Superior temporal gyrus (tissue), 1 donor: Measurements from ENCODE around the gene TMEM181.
"Not testable (repeated sequence)": the region's sequence is repeated elsewhere in the genome, so short reads cannot be mapped to it uniquely, and the experiment has no call there.

Experiments used
- DNase-seq: peaks from one replicate; pipeline ENCODE4 v3.0.0-alpha.2; 2016; ENCODE audit errors: extremely low spot score

TMEM181 gene

GRCh38 chr6:158660333-158660754, 100.5 kb downstream of the TMEM181 start:
- no peak for DNase-seq

- no peak for DNase-seq
Observed at GRCh38 chr6:158661156-158661685, 101.3 kb downstream of the TMEM181 start.

GRCh38 chr6:158662607-158662953, 102.7 kb downstream of the TMEM181 start:
- DNase-seq, result no peak

DNA sequence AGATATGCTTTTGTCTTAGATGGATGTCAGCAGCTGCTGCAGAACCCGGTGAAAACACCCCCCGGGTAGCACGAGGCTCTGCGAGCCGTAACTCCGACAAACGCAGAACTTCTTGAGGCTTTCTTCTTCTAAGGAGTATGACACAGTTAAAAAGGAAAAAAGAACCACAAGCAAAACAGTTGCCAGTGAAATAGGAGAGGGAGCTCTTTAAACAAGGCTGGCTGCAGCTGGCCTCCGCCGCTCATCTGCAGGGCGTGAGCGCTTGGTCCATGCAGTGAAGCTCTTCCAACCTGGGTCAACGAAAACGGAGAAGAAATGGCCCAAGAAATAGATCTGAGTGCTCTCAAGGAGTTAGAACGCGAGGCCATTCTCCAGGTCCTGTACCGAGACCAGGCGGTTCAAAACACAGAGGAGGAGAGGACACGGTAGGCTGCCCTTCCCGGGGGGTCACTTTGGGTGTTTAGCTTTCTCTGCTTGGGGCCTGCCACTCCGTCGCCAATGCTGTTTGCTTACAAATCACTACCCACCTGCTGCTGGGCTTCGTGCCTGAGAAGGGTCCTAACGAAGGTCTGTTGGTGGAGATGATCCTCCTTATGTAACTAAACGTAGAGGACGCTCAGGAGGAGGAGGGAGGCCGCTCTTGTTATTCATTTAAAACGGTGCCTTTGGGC, 103.2 kb downstream of the TMEM181 start:
- DNase-seq, result no peak

DNA sequence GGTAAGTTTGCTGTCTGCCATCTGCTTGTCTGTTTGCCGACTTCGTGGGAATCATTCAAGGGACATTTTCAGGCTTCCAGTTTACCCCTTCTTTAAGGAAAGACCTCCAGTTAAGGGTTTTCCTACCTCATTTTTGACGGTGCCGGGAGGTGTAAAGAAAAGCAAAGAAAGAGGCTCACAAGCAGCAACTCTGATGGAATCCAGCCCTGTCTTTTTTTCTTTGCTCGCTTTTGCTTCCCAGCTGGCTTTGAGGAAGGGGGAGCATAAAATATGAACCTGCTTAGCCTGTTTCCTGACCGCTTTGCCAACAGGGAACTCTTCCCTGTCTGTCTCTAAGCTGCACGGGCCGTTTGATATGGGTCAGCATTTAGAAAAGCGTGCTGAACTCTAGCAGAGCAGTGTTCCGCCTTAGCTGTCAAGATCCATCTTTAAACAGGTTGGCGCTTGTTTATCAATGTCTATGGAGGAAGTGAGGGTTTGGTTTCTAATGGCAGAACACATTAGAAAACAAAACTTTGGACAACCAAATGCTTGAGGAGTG, 103.8 kb downstream of the TMEM181 start:
- no peak for DNase-seq

DNA sequence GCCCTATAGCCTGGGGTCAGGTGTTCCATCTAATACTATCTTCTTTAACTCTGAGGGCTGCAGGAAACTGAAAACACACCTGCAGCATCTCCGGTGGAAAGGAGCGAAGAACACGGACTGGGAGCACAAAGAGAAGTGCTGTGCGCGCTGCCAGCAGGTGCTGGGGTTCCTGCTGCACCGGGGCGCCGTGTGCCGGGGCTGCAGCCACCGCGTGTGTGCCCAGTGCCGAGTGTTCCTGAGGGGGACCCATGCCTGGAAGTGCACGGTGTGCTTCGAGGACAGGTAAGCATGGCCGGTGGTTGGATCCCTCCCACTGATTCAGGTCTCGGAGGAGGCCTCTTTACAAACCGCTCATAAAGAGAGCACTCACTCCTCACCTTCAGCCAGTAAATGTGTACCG, 105.4 kb downstream of the TMEM181 start:
- DNase-seq, result no peak

GRCh38 chr6:158666628-158667359, 106.9 kb downstream of the TMEM181 start:
- no peak for DNase-seq

GRCh38 chr6:158667360-158667981, 107.6 kb downstream of the TMEM181 start:
- DNase-seq, result no peak

GRCh38 chr6:158668707-158669103, 108.8 kb downstream of the TMEM181 start:
- no peak for DNase-seq

GRCh38 chr6:158669145-158670035, 109.5 kb downstream of the TMEM181 start:
- no peak for DNase-seq

- DNase-seq, result not testable (repeated sequence)
Observed at GRCh38 chr6:158672119-158672518, 112.2 kb downstream of the TMEM181 start.

DNA sequence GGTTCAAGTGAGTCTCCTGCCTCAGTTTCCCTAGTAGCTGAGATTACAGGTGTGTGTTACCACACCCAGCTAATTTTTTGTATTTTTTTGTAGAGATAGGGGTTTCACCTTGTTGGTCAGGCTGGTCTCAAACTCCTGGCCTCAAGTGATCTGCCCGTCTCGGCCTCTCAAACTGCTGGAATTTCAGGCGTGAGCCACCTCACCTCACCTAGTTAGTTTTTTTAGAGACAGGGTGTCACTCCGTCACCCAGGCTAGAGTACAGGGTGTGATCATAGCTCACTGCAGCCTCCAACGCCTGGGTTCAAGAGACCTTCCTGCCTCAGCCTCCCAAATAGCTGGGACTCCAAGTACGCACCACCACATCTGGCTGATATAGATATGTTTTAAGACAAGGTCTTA, 112.8 kb downstream of the TMEM181 start:
- DNase-seq, result no peak

GRCh38 chr6:158674342-158675131, 114.6 kb downstream of the TMEM181 start:
- no peak for DNase-seq

DNA sequence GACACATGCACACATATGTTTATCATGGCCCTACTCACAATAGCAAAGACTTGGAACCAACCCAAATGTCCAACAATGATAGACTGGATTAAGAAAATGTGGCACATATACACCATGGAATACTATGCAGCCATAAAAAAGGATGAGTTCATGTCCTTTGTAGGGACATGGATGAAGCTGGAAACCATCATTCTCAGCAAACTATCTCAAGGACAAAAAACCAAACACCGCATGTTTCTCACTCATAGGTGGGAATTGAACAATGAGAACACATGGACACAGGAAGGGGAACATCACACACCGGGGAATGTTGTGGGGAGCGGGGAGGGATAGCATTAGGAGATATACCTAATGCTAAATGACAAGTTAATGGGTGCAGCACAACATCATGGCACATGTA, 117.2 kb downstream of the TMEM181 start:
- DNase-seq, result not testable (repeated sequence)

DNA sequence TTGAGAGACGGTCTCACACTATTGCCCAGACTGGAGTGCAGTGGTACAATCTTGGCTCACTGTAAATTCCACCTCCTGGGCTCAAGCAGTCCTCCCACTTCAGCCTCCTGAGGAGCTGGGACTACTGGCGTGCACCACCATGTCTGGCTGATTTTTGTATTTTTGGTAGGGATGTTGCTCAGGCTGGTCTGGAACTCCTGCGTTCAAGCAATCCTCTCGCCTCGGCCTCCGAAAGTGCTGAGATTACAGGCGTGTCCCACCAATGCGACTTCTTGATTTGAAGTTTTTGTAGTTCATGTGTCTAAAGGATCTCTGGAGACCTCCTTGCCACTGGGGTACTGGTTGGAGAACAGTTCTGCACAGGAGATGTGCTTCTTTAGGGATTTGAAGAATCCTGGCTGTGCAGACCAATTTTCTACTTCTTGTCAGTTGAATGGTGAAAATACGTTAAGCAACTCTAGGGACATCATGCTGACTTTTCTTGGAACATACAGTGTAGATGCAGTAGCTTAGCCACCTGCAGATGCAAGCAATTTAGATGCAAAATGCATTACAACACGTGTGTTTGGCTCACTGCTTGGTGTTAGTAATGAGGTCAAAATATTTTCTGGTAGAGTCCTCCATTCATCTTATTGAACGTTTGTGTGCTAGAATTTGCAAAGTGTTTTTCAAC, 118.2 kb downstream of the TMEM181 start:
- DNase-seq, result no peak

DNA sequence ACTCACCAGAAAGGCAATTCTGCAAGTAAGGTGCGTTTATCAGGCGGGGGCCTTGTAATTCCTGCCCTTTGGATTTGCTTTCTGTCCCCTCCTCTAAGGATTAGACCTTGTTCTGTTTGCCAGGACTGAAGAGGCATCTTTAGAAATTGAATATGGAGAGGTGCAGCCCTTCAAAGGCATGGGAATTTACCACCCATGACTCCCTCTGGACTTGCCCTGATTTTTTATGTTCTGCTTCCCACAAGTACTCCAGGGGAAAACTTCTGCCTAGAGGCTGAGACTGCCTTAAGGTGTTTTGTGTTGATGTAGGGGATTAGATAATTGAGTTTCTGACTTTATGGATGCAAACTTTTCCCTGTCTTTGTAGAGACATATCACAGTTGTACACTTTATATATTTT, 120.1 kb downstream of the TMEM181 start:
- DNase-seq, result no peak

DNA sequence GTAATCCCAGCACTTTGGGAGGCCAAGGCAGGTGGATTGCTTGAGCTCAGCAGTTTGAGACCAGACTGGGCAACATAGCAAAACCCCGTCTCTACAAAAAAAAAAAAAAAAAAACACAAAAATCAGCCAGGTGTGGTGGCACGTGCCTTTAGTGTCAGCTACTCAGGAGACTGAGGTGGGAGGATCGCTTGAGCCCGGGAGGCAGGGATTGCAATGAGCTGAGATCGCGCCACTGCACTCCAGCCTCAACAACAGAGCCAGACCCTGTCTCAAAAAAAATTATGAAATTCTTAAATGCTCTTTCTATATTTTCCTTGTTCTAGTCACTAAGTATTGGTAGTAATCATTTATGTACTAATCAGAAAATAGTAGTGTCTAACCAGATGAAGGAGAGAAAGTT, 120.6 kb downstream of the TMEM181 start:
- no peak for DNase-seq

DNA sequence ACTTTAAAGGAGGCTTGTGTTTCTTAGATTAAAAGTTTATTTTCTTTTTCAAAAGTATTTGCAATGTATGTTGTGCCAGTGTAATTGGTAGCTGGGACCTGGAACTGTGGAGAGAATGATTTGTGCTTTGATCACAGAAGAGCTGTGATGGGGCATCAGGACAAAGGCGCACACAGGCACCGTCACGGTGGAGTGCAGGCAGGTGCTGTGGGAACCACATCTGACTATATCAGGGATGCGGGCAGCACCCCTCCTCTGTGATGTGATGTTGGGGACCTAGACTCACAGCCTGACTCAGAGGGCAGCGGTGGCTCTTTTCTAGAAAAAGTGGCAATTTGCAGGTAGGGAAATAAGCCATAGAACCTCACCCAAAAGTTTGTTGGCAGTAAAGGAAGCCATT, 124.4 kb downstream of the TMEM181 start:
- DNase-seq, result no peak

DNA sequence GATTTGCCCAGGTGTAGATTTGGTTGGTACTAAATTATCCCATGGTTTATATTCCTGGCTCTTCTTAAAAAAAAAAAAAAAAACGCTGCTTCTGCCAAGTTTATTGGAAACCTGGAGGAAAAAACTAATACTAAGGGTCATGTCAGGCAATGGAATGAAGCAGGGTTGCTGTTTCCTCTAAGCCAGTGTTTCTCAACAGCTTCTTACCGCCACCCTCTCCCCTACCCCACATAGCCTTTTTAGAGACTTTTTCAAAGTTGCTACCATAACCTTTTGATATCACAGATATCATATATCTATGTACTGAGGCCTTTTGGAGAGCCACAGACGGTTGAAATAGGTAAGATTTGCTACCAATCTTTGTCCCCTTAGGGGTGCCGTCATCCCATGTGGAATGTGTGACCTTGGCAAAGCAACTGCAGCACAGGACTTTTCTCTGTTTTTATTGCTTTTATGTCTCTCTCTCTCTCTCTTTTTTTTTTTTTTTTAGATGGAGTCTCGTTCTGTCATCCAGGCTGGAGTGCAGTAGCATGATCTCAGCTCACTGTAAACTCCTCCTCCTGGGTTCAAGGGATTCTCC, 124.9 kb downstream of the TMEM181 start:
- DNase-seq, result no peak
